Fibroblast of lung (primary cell): ENCODE measurements around the gene DNAJB2. TPM values are rescaled to one million over a fixed set of nuclear protein-coding genes. Genes with fewer than 3 reads are reported as not detected.

Experiments used
- DNase-seq, 2 donors: peaks; one replicate each; pipeline versions ENCODE4 v3.0.0 to v3.0.0-alpha.2; 2010; ENCODE audit warnings: low read depth in 2 of 2
- H2AFZ ChIP-seq: 2 replicates; pipeline ENCODE4 v1.5.1; 2012; ENCODE audit warnings: low read length, control low read depth, inconsistent platforms
- H3K27ac ChIP-seq: 2 replicates; pipeline ENCODE4 v1.5.1; 2011; ENCODE audit warnings: low read length, control low read depth; ENCODE audit not compliant: insufficient read depth
- H3K27me3 ChIP-seq: 2 replicates; pipeline ENCODE4 v1.5.1; 2011; ENCODE audit warnings: mild to moderate bottlenecking, low read length; ENCODE audit not compliant: control insufficient read depth, insufficient read depth
- H3K36me3 ChIP-seq: 2 replicates; pipeline ENCODE4 v1.5.1; 2011; ENCODE audit warnings: low read length; ENCODE audit not compliant: control insufficient read depth, insufficient read depth
- H3K4me1 ChIP-seq: 2 replicates; pipeline ENCODE4 v1.5.1; 2011; ENCODE audit warnings: low read length; ENCODE audit not compliant: control insufficient read depth, insufficient read depth; ENCODE audit errors: extremely low read depth
- H3K4me2 ChIP-seq: 2 replicates; pipeline ENCODE4 v1.5.1; 2011; ENCODE audit warnings: low read length, control low read depth; ENCODE audit not compliant: insufficient read depth; ENCODE audit errors: extremely low read depth
- H3K4me3 ChIP-seq, 4 experiments: fragments of 200-600 bp in 1 of 4; sonication (generic) in 1 of 4; replicated peaks in 1 of 4; 2 replicates each; pipeline ENCODE4 v1.5.1; 2011 to 2016; ENCODE audit warnings: low read length in 4 of 4, low read depth in 3 of 4, mild to moderate bottlenecking in 3 of 4, control low read depth in 2 of 4, inconsistent platforms in 1 of 4, mixed read lengths in 1 of 4; ENCODE audit not compliant: insufficient read depth in 1 of 4; ENCODE audit errors: control extremely low read depth in 1 of 4
- H3K79me2 ChIP-seq: 2 replicates; pipeline ENCODE4 v1.5.1; 2012; ENCODE audit warnings: mild to moderate bottlenecking, low read length, inconsistent platforms; ENCODE audit not compliant: control insufficient read depth, insufficient read depth
- H3K9ac ChIP-seq: 2 replicates; pipeline ENCODE4 v1.5.1; 2011; ENCODE audit warnings: mild to moderate bottlenecking, low read length, control low read depth; ENCODE audit not compliant: insufficient read depth
- H3K9me3 ChIP-seq: 2 replicates; pipeline ENCODE4 v1.5.1; 2012; ENCODE audit warnings: low read depth, low read length; ENCODE audit not compliant: control insufficient read depth, insufficient read depth
- H4K20me1 ChIP-seq: 2 replicates; pipeline ENCODE4 v1.5.1; 2011; ENCODE audit warnings: low read length; ENCODE audit not compliant: control insufficient read depth, insufficient read depth; ENCODE audit errors: extremely low read depth
- EZH2 ChIP-seq: IDR thresholded peaks from 2 replicates; pipeline ENCODE4 v1.5.1; 2012; ENCODE audit warnings: low read length, control low read depth, mild to moderate bottlenecking; ENCODE audit errors: missing control alignments
- polyA plus RNA-seq, 2 donors: library from polyadenylated mRNA; depleted of rRNA in 1 of 2; stranded (reverse) in 1 of 2; unstranded in 1 of 2; fragments of >200 nt; gene quantifications; 2 replicates each; pipeline ENCODE4 v1.2.1, GENCODE V29; 2011 to 2012; ENCODE audit warnings: missing spikeins in 1 of 2
- total RNA-seq: library from RNA; depleted of rRNA; stranded (reverse); fragments of >200 nt; gene quantifications from 2 replicates; pipeline ENCODE4 v1.2.1, GENCODE V29; 2014
- TF ChIP-seq, protein P1 (sequence below), 2 donors: IDR thresholded peaks in 1 of 2; conservative IDR thresholded peaks in 1 of 2; 1 replicate in 1 of 2; 2 replicates in 1 of 2; pipeline ENCODE4 v1.5.1; 2011 to 2012; ENCODE audit warnings: low read length in 2 of 2, control low read depth in 1 of 2, inconsistent platforms in 1 of 2, low read depth in 1 of 2, mild to moderate bottlenecking in 1 of 2

The DNAJB2 gene
- total and polyA plus RNA-seq, 2 donors (not counting 1 experiment from before 2014, with no cell fraction given) = 29.8 to 81.3 TPM

DNA sequence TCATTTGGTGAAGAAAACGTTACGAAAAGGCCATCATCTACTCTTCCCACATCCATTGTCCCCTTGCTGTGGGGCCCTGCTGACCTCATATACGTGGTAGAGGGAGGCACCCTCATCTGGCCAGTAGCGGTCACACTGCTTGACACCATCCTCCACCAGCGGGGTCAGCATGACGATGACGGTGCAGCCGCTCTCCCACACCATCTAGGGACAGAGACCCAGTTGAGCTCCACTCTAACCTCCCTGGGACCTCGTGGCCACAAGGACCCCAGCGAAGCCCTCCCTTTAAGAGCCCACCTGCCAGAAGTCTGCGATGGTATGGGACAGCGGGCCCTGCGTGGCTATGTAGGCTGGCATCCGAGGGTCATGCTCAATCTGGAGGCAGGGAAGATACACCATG lies 17.0 kb downstream of the DNAJB2 start:
- Histone ChIP-seq H3K4me2 (no peak overlapping the region), H4K20me1 (no peaks in the 10 kb centered on the region), H3K4me1 (peaks cover 3% of the 10 kb centered on the region), H3K9ac (no peak overlapping the region), H3K36me3 (no peaks in the 10 kb centered on the region), H3K27me3 (peaks cover 9% of the 10 kb centered on the region), H3K4me3 (no peak overlapping the region), H3K9me3 (no peaks in the 10 kb centered on the region), H3K79me2 (no peaks in the 10 kb centered on the region), H2AFZ (no peak overlapping the region), H3K27ac (no peak overlapping the region)
- no peak for TF ChIP-seq EZH2
- TF ChIP-seq, protein P1, sequence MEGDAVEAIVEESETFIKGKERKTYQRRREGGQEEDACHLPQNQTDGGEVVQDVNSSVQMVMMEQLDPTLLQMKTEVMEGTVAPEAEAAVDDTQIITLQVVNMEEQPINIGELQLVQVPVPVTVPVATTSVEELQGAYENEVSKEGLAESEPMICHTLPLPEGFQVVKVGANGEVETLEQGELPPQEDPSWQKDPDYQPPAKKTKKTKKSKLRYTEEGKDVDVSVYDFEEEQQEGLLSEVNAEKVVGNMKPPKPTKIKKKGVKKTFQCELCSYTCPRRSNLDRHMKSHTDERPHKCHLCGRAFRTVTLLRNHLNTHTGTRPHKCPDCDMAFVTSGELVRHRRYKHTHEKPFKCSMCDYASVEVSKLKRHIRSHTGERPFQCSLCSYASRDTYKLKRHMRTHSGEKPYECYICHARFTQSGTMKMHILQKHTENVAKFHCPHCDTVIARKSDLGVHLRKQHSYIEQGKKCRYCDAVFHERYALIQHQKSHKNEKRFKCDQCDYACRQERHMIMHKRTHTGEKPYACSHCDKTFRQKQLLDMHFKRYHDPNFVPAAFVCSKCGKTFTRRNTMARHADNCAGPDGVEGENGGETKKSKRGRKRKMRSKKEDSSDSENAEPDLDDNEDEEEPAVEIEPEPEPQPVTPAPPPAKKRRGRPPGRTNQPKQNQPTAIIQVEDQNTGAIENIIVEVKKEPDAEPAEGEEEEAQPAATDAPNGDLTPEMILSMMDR (conservative IDR thresholded peaks at IDR 0.05 in 1 of 2, IDR thresholded peaks at IDR 0.05 in 1 of 2; ENCODE audit: low read depth in 1 of 2, low read length in 2 of 2) = no peak
- DNase-seq = no peak

DNA sequence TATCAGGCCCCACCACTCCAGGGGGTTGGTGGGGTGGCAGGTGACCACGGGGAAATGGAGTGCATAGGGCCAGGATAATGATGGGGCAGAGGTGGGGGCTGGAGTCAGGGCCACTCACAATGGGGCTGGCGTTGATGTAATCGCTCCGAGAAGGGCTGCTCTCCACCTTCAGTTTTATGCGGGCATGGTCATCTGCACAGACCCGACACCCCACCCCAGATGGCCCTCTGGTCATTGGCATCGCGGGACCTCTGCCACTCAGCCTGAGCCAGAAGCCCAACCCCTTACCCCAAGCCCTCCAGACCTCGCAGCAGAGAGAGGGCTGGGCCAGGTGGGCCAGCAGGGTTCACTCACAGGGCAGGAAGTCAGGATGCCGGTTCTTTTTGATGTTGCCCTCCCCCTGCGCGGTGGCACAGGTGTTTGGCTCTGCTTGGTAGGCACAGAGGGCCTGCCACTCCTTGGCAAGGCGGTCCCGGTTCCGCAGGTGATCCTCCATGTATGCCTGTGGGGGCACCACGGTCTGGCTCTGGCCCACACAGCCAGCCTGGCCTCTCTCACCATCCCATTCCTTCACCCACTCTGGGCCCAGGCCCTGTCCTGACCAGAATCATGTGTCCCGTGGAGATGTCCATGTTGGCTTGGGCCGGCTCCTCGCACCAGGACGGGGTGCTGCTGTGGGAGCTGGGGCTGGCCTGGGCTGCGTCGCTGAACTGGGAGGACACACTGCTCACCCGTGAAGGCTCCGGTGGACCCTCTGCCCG lies 17.6 kb downstream of the DNAJB2 start:
- Histone ChIP-seq H3K27ac (no peak overlapping the region), H3K27me3 (peaks cover 15% of the 10 kb centered on the region), H3K79me2 (no peaks in the 10 kb centered on the region), H3K4me3 (no peak overlapping the region), H3K9ac (no peak overlapping the region), H3K4me1 (peaks cover 3% of the 10 kb centered on the region), H3K9me3 (no peaks in the 10 kb centered on the region), H2AFZ (no peak overlapping the region), H3K4me2 (no peak overlapping the region), H3K36me3 (no peaks in the 10 kb centered on the region), H4K20me1 (no peaks in the 10 kb centered on the region)
- no peak for TF ChIP-seq EZH2
- no peak for DNase-seq

DNA sequence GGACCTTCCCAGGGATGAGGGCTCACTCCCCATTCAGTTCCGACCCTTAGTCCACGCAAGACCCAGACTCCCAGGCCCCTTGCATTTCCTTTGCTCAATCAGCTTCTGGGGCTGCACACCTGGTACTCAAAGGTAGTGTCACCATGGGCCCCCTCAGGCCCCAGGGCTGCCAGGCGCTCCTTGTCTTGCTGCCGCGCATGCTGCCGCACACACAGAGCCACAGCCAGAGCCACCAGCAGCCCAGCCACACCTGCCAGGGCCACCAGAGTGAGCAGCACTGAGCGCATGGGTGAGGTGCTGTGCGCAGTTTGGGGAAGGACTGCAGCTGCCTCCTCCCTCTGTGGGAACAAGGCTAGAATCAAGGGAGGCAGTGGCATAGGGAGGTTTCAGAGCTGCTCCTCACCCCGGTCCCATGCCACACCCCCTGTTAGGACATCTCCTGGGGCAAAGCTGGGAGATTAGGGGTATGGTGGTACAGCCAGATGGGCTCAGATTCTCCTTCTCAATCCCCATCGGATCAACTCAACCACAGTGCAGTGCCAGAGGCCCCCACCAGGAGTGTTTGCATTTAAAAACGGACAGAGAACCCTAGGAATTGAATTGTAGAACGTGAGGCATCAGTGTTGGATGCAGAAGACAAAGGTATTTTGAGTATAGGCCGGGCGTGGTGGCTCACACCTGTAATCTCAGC lies 18.7 kb downstream of the DNAJB2 start:
- Histone ChIP-seq H3K27me3 (peaks cover 15% of the 10 kb centered on the region), H2AFZ (no peak overlapping the region), H3K9me3 (no peaks in the 10 kb centered on the region), H4K20me1 (no peaks in the 10 kb centered on the region), H3K36me3 (no peaks in the 10 kb centered on the region), H3K4me2 (no peak overlapping the region), H3K79me2 (no peaks in the 10 kb centered on the region), H3K9ac (no peak overlapping the region), H3K27ac (no peak overlapping the region), H3K4me1 (peaks cover 3% of the 10 kb centered on the region), H3K4me3 (no peak overlapping the region)
- TF ChIP-seq, protein P1 (conservative IDR thresholded peaks at IDR 0.05 in 1 of 2, IDR thresholded peaks at IDR 0.05 in 1 of 2; ENCODE audit: low read depth in 1 of 2, low read length in 2 of 2) = peak; percentile 29 to 38
- TF ChIP-seq EZH2 = no peak
- no peak for DNase-seq
